HG02885 (cell line): ENCODE results near the gene WASHC2C.
"Not testable (repeated sequence)": the region's sequence is repeated elsewhere in the genome, so short reads cannot be mapped to it uniquely, and the experiment has no call there.

Source experiments
- ATAC-seq: cut with Tn5 transposase; IDR thresholded peaks from one replicate; pipeline ENCODE4 v1.9.1; 2021; ENCODE audit warnings: mild to moderate bottlenecking; ENCODE audit not compliant: unreplicated experiment, poor library complexity

The WASHC2C gene

GRCh38 chr10:45726703-45727420, at the start of gene WASHC2C:
Gene WASHC2C, plus strand, starts transcription at chr10:45727266. Its CDS starts 52 bp downstream, at chr10:45727318.
- ATAC-seq = peak; percentile 92

GRCh38 chr10:45678467-45678866, 48.6 kb upstream of the WASHC2C start:
- ATAC-seq = not testable (repeated sequence)

- ATAC-seq = peak; percentile 97
Observed at GRCh38 chr10:45710200-45710796, 16.8 kb upstream of the WASHC2C start.

GRCh38 chr10:45711223-45711622, 15.8 kb upstream of the WASHC2C start:
- ATAC-seq = not testable (repeated sequence)

- not testable (repeated sequence) for ATAC-seq
Observed at GRCh38 chr10:45717053-45717452, 10.0 kb upstream of the WASHC2C start.

GRCh38 chr10:45717642-45718041, 9.4 kb upstream of the WASHC2C start:
- not testable (repeated sequence) for ATAC-seq

- ATAC-seq = not testable (repeated sequence)
Observed at GRCh38 chr10:45721503-45721902, 5.6 kb upstream of the WASHC2C start.

GRCh38 chr10:45723851-45724250, 3.2 kb upstream of the WASHC2C start:
- not testable (repeated sequence) for ATAC-seq

- peak; percentile 65 for ATAC-seq
Observed at GRCh38 chr10:45727421-45727965, 427 bp downstream of the WASHC2C start.

GRCh38 chr10:45734449-45734848, 7.4 kb downstream of the WASHC2C start:
- ATAC-seq = not testable (repeated sequence)

- not testable (repeated sequence) for ATAC-seq
Observed at GRCh38 chr10:45734867-45735266, 7.8 kb downstream of the WASHC2C start.

- not testable (repeated sequence) for ATAC-seq
Observed at GRCh38 chr10:45741559-45741958, 14.5 kb downstream of the WASHC2C start.

GRCh38 chr10:45742014-45742413, 14.9 kb downstream of the WASHC2C start:
- ATAC-seq = not testable (repeated sequence)

GRCh38 chr10:45751141-45751540, 24.1 kb downstream of the WASHC2C start:
- ATAC-seq = not testable (repeated sequence)

GRCh38 chr10:45752210-45752609, 25.1 kb downstream of the WASHC2C start:
- ATAC-seq = not testable (repeated sequence)

GRCh38 chr10:45753979-45754495, 27.0 kb downstream of the WASHC2C start:
- ATAC-seq = not testable (repeated sequence)

- ATAC-seq = not testable (repeated sequence)
Observed at GRCh38 chr10:45755083-45755482, 28.0 kb downstream of the WASHC2C start.

- not testable (repeated sequence) for ATAC-seq
Observed at GRCh38 chr10:45756065-45756464, 29.0 kb downstream of the WASHC2C start.

- not testable (repeated sequence) for ATAC-seq
Observed at GRCh38 chr10:45757661-45758396, 30.8 kb downstream of the WASHC2C start.

- peak; percentile 86 for ATAC-seq
Observed at GRCh38 chr10:45761622-45762021, 34.6 kb downstream of the WASHC2C start.
